Measurements from ENCODE around the gene FPR1.
A peak's percentile ranks its signal among the peaks of the same experiment; 100 is the strongest.

The FPR1 gene

GRCh38 chr19:51751655-51752054, at the start of gene FPR1:
Gene FPR1 (minus strand): TSS chr19:51751878. CDS start chr19:51746994, 4,884 bp downstream.
- DNase-seq (ENCODE audit: low read depth in 2 of 2), result no peak

- no peak for DNase-seq (ENCODE audit: low read depth in 2 of 2)
These were observed 49.0 kb upstream of the FPR1 start for GRCh38 chr19:51800473-51801244.

- DNase-seq (ENCODE audit: low read depth in 2 of 2), result no peak
These were observed 48.2 kb upstream of the FPR1 start for GRCh38 chr19:51799774-51800472.

- no peak for DNase-seq (ENCODE audit: low read depth in 2 of 2)
These were observed 47.5 kb upstream of the FPR1 start for GRCh38 chr19:51799034-51799773.

GRCh38 chr19:51798062-51798461, 46.4 kb upstream of the FPR1 start:
- DNase-seq (ENCODE audit: low read depth in 2 of 2), result no peak

GRCh38 chr19:51797480-51797879, 45.8 kb upstream of the FPR1 start:
- DNase-seq (ENCODE audit: low read depth in 2 of 2), result no peak

- DNase-seq (ENCODE audit: low read depth in 2 of 2), result no peak
These were observed 44.6 kb upstream of the FPR1 start for GRCh38 chr19:51796195-51796679.

GRCh38 chr19:51794885-51795490, 43.3 kb upstream of the FPR1 start, which contains the start of gene FPR3:
Gene FPR3 (plus strand): TSS chr19:51795157. CDS start chr19:51823749, 28,592 bp downstream.
- no peak for DNase-seq (ENCODE audit: low read depth in 2 of 2)

- no peak for DNase-seq (ENCODE audit: low read depth in 2 of 2)
These were observed 42.3 kb upstream of the FPR1 start for GRCh38 chr19:51793994-51794393.

GRCh38 chr19:51792932-51793331, 41.3 kb upstream of the FPR1 start:
- DNase-seq (ENCODE audit: low read depth in 2 of 2), result no peak

GRCh38 chr19:51789061-51789795, 37.5 kb upstream of the FPR1 start:
- DNase-seq (ENCODE audit: low read depth in 2 of 2), result no peak

GRCh38 chr19:51788029-51788428, 36.4 kb upstream of the FPR1 start:
- no peak for DNase-seq (ENCODE audit: low read depth in 2 of 2)

GRCh38 chr19:51786646-51787494, 35.2 kb upstream of the FPR1 start:
- no peak for DNase-seq (ENCODE audit: low read depth in 2 of 2)

GRCh38 chr19:51784922-51785690, 33.4 kb upstream of the FPR1 start:
- peak; percentile 49 to 54 for DNase-seq (ENCODE audit: low read depth in 2 of 2)

GRCh38 chr19:51784109-51784785, 32.6 kb upstream of the FPR1 start:
- DNase-seq (ENCODE audit: low read depth in 2 of 2), result no peak

GRCh38 chr19:51783372-51783771, 31.7 kb upstream of the FPR1 start:
- DNase-seq (ENCODE audit: low read depth in 2 of 2), result no peak

- DNase-seq (ENCODE audit: low read depth in 2 of 2), result no peak
These were observed 30.3 kb upstream of the FPR1 start for GRCh38 chr19:51781999-51782398.

- no peak for DNase-seq (ENCODE audit: low read depth in 2 of 2)
These were observed 28.6 kb upstream of the FPR1 start for GRCh38 chr19:51780270-51780669.

GRCh38 chr19:51779703-51780102, 28.0 kb upstream of the FPR1 start:
- DNase-seq (ENCODE audit: low read depth in 2 of 2), result no peak
